Keratinocyte (primary cell): ENCODE results near the gene THAP6. TPM values are rescaled to one million over a fixed set of nuclear protein-coding genes. Genes with fewer than 3 reads are reported as not detected.

Experiments used
- DNase-seq: peaks from one replicate; pipeline ENCODE4 v3.0.0-alpha.2; 2011; ENCODE audit warnings: low read depth, missing footprints, low spot score
- FAIRE-seq: peaks from 2 replicates; lab custom pipeline; 2011; peaks lifted over from hg19 to GRCh38; lab: Jason Lieb, UNC
- H2AFZ ChIP-seq: 2 replicates; pipeline ENCODE4 v1.6.0; 2012; ENCODE audit warnings: low read length, control low read depth, inconsistent platforms; ENCODE audit not compliant: control insufficient read depth
- H3K27ac ChIP-seq: 2 replicates; pipeline ENCODE4 v1.5.1; 2011; ENCODE audit warnings: low read length; ENCODE audit not compliant: control insufficient read depth, insufficient read depth
- H3K27me3 ChIP-seq: 3 replicates; pipeline ENCODE4 v1.6.0; 2011; ENCODE audit warnings: low read length; ENCODE audit not compliant: control insufficient read depth, insufficient read depth; ENCODE audit errors: extremely low read depth
- H3K36me3 ChIP-seq, 2 experiments: 2 replicates in 1 of 2; 3 replicates in 1 of 2; pipeline ENCODE4 v1.5.1; 2011; ENCODE audit warnings: low read length in 2 of 2, mild to moderate bottlenecking in 1 of 2; ENCODE audit not compliant: control insufficient read depth in 2 of 2, insufficient read depth in 2 of 2; ENCODE audit errors: extremely low read depth in 1 of 2
- H3K4me1 ChIP-seq: 3 replicates; pipeline ENCODE4 v1.5.1; 2011; ENCODE audit warnings: low read length; ENCODE audit not compliant: control insufficient read depth, insufficient read depth; ENCODE audit errors: extremely low read depth
- H3K4me2 ChIP-seq: 3 replicates; pipeline ENCODE4 v1.6.0; 2011; ENCODE audit warnings: low read depth, low read length; ENCODE audit not compliant: control insufficient read depth, insufficient read depth; ENCODE audit errors: extremely low read depth
- H3K4me3 ChIP-seq, 3 experiments: fragments of 200-600 bp in 1 of 3; sonication (generic) in 1 of 3; 2 replicates in 2 of 3; 3 replicates in 1 of 3; pipeline ENCODE4 v1.5.1; 2011 to 2016; ENCODE audit warnings: low read length in 3 of 3, mild to moderate bottlenecking in 3 of 3, control low read depth in 2 of 3, inconsistent platforms in 1 of 3, low read depth in 1 of 3, mixed read lengths in 1 of 3, mixed run types in 1 of 3, moderate library complexity in 1 of 3; ENCODE audit not compliant: control insufficient read depth in 2 of 3, insufficient read depth in 2 of 3; ENCODE audit errors: extremely low read depth in 1 of 3
- H3K79me2 ChIP-seq: 2 replicates; pipeline ENCODE4 v1.6.0; 2012; ENCODE audit warnings: low read length; ENCODE audit not compliant: control insufficient read depth, insufficient read depth
- H3K9ac ChIP-seq: 3 replicates; pipeline ENCODE4 v1.6.0; 2011; ENCODE audit warnings: low read length; ENCODE audit not compliant: control insufficient read depth, insufficient read depth; ENCODE audit errors: extremely low read depth
- H3K9me1 ChIP-seq: 3 replicates; pipeline ENCODE4 v1.6.0; 2011; ENCODE audit warnings: low read length; ENCODE audit not compliant: control insufficient read depth, insufficient read depth; ENCODE audit errors: extremely low read depth
- H3K9me3 ChIP-seq: 2 replicates; pipeline ENCODE4 v1.5.1; 2012; ENCODE audit warnings: low read depth, low read length; ENCODE audit not compliant: control insufficient read depth
- H4K20me1 ChIP-seq: 3 replicates; pipeline ENCODE4 v1.6.0; 2011; ENCODE audit warnings: low read length; ENCODE audit not compliant: control insufficient read depth, insufficient read depth; ENCODE audit errors: extremely low read depth
- CTCF ChIP-seq, 3 experiments: IDR thresholded peaks in 1 of 3; conservative IDR thresholded peaks in 1 of 3; optimal IDR thresholded peaks in 1 of 3; 2 replicates in 2 of 3; 3 replicates in 1 of 3; pipeline versions ENCODE3 to v1.5.1; 2011; ENCODE audit warnings: low read length in 3 of 3, mild to moderate bottlenecking in 3 of 3, moderate library complexity in 2 of 3, control low read depth in 1 of 3, inconsistent platforms in 1 of 3; ENCODE audit not compliant: insufficient read depth in 2 of 3; ENCODE audit errors: extremely low read depth in 1 of 3
- EZH2 ChIP-seq: IDR thresholded peaks from one replicate; pipeline ENCODE4 v1.6.1; 2012; ENCODE audit warnings: inconsistent platforms, mild to moderate bottlenecking, low read length, moderate library complexity
- dilution Hi-C: fragments of 300-500 bp; cut with MboI; formaldehyde crosslinking; loops from one replicate; pipeline ENCODE4 v1.7.0; 2020; ENCODE audit warnings: low sequenced_read_pairs; ENCODE audit not compliant: extremely low pct_ligation_motif_present
- polyA plus RNA-seq, 5 experiments: library from polyadenylated mRNA; depleted of rRNA in 3 of 5; stranded (reverse) in 3 of 5; stranded (forward) in 1 of 5; unstranded in 1 of 5; fragments of >200 nt; gene quantifications; 1 replicate in 1 of 5; 2 replicates in 3 of 5; 3 replicates in 1 of 5; pipeline versions ENCODE4 v1.2.1 to v1.2.3, GENCODE V29; 2011 to 2012; ENCODE audit warnings: missing spikeins in 2 of 5, low read depth in 1 of 5, low replicate concordance in 1 of 5

Gene THAP6
- polyA plus RNA-seq, 1 donor (not counting 4 experiments of a cell fraction or from before 2014, with no cell fraction given) = 11.9 TPM

GRCh38 chr4:75564023-75564422, 49.8 kb downstream of the THAP6 start:
- dilution Hi-C loops = no loop called here
- FAIRE-seq = no peak

DNA sequence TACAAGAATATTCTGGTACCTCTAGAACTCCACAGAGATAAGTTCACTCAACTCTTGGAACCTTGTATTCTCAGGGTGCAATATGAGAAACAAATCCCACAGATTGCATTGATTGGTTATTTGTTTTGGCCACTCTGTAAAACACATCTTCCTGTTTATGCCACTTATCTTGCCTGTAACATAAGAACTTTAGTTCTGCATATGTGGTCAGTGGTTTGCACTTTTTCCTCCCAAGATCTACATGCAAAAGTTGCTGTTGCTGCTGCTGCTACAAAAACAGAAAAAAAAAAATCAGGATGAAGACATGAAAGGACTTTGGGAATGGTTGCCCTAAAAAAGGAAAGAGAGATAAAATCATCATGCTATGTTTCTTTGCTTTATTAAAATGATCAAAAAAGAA, 51.2 kb downstream of the THAP6 start:
- dilution Hi-C loops = no loop called here
- Histone ChIP-seq H3K27ac (no peak overlapping the region), H3K9ac (no peak overlapping the region), H3K27me3 (no peaks in the 10 kb centered on the region), H4K20me1 (no peaks in the 10 kb centered on the region), H3K9me3 (no peaks in the 10 kb centered on the region), H3K4me3 (no peak overlapping the region), H3K4me1 (peaks cover 4% of the 10 kb centered on the region), H3K79me2 (no peaks in the 10 kb centered on the region), H3K4me2 (no peak overlapping the region), H3K9me1 (no peaks in the 10 kb centered on the region), H2AFZ (no peak overlapping the region), H3K36me3 (no peaks in the 10 kb centered on the region)
- DNase-seq (no peak), FAIRE-seq (no peak)
- TF ChIP-seq EZH2 (no peak), CTCF (optimal IDR thresholded peaks at IDR 0.05 in 1 of 3, IDR thresholded peaks at IDR 0.05 in 1 of 3, conservative IDR thresholded peaks at IDR 0.05 in 1 of 3; ENCODE audit: extremely low read depth in 1 of 3, insufficient read depth in 2 of 3, low read length in 3 of 3) (no peak)

More at GRCh38 chr4:75564023-75564422, 49.8 kb downstream of the THAP6 start:
- Histone ChIP-seq H4K20me1 (no peaks in the 10 kb centered on the region), H3K9me3 (no peaks in the 10 kb centered on the region), H3K27me3 (no peaks in the 10 kb centered on the region), H3K4me2 (no peak overlapping the region), H3K9me1 (no peaks in the 10 kb centered on the region), H3K27ac (no peak overlapping the region), H3K4me1 (peaks cover 4% of the 10 kb centered on the region), H3K36me3 (no peaks in the 10 kb centered on the region), H3K4me3 (no peak overlapping the region), H3K79me2 (no peaks in the 10 kb centered on the region), H3K9ac (no peak overlapping the region), H2AFZ (no peak overlapping the region)
- DNase-seq = no peak
- TF ChIP-seq EZH2 = no peak
- TF ChIP-seq CTCF (optimal IDR thresholded peaks at IDR 0.05 in 1 of 3, IDR thresholded peaks at IDR 0.05 in 1 of 3, conservative IDR thresholded peaks at IDR 0.05 in 1 of 3; ENCODE audit: extremely low read depth in 1 of 3, insufficient read depth in 2 of 3, low read length in 3 of 3) = no peak
